Breast epithelium (tissue), 3 donors: ENCODE measurements around the gene PCBP3.

ENCODE experiments used
- CTCF ChIP-seq, 3 donors: fragments of 450-650 bp; IDR thresholded peaks; one replicate each; pipeline ENCODE4 v1.5.1; 2016 to 2017; ENCODE audit warnings: antibody characterized with exemption in 3 of 3, mild to moderate bottlenecking in 3 of 3, moderate library complexity in 3 of 3
- POLR2A ChIP-seq: fragments of 450-650 bp; IDR thresholded peaks from one replicate; pipeline ENCODE4 v1.6.1; 2016; ENCODE audit warnings: antibody characterized with exemption, mild to moderate bottlenecking, moderate library complexity
- POLR2AphosphoS5 ChIP-seq, 3 donors: sonication (generic); formaldehyde crosslinking; IDR thresholded peaks; one replicate each; pipeline ENCODE4 v1.6.1; 2017; ENCODE audit warnings: antibody characterized with exemption in 3 of 3

GRCh38 chr21:45941338-45941710, 297.8 kb downstream of the PCBP3 start:
- TF ChIP-seq POLR2A (no peak), POLR2AphosphoS5 (IDR thresholded peaks at IDR 0.05) (no peak), CTCF (IDR thresholded peaks at IDR 0.05) (no peak)
